Mononuclear cell (primary cell): ENCODE results near the gene ANKRD13B. TPM values are rescaled to one million over a fixed set of nuclear protein-coding genes. Genes with fewer than 3 reads are reported as not detected.
"Not testable (repeated sequence)": the region's sequence is repeated elsewhere in the genome, so short reads cannot be mapped to it uniquely, and the experiment has no call there.

ENCODE experiments used
- H3K27me3 ChIP-seq: 2 replicates; pipeline ENCODE4 v1.6.0; 2011; ENCODE audit warnings: low read length, control low read depth; ENCODE audit not compliant: insufficient read depth
- H3K4me1 ChIP-seq: 2 replicates; pipeline ENCODE4 v1.5.1; 2011; ENCODE audit warnings: mild to moderate bottlenecking, low read length, control low read depth; ENCODE audit not compliant: insufficient read depth
- H3K4me3 ChIP-seq: 2 replicates; pipeline ENCODE4 v1.5.1; 2011; ENCODE audit warnings: mild to moderate bottlenecking, low read length, moderate library complexity
- H3K9me3 ChIP-seq: 2 replicates; pipeline ENCODE4 v1.5.1; 2011; ENCODE audit warnings: low read depth, mild to moderate bottlenecking, control low read depth, low read length
- total RNA-seq: library from RNA; depleted of rRNA; stranded (reverse); fragments of >200 nt; gene quantifications from one replicate; pipeline ENCODE4 v1.2.3, GENCODE V29; 2012

The ANKRD13B gene
- total RNA-seq, result 1.3 TPM

DNA sequence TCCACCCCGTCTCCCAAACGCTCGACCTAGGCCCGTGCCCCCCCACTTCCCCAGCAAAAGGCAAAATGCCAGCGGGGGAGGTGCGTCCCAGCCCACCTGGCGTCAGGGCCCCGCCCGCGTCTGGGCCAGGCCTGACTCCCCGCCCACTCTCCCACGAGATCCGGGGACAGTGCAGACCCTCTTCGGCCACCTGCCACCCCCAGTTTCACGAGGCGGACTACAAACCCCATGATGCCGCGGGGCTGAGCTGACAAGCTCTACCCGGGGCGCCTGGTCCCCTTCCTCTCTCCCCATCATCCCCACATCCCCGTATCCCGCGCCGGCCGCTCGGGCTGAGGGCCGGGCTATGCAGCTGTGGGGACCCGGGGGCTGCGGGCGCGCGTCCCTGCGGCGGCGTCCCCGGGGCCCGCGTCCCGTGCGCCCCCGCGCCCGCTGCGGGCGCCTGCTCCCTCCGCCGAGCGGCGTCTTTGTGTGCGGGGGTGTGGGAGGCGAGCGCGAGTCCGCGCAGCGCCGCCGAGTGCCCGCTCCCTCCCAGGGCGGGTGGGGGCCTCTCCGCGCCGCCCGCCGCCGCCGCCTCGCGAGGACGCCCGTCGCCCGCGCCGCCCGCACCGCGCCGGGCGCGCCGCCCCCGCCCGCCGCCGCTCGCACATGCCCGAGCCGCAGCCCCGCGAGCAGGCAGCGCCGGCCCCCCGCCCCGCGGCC lies at the start of gene ANKRD13B:
TSS of gene ANKRD13B (plus strand) at position 283 of the 702 bp plus-strand sequence. CDS start 490 bp downstream, outside the sequence.
- Histone ChIP-seq H3K9me3 (no peaks in the 10 kb centered on the region), H3K4me1 (peaks cover 49% of the 10 kb centered on the region), H3K27me3 (peaks cover 5% of the 10 kb centered on the region), H3K4me3 (peak within 1 kb of the TSS; percentile 47)

DNA sequence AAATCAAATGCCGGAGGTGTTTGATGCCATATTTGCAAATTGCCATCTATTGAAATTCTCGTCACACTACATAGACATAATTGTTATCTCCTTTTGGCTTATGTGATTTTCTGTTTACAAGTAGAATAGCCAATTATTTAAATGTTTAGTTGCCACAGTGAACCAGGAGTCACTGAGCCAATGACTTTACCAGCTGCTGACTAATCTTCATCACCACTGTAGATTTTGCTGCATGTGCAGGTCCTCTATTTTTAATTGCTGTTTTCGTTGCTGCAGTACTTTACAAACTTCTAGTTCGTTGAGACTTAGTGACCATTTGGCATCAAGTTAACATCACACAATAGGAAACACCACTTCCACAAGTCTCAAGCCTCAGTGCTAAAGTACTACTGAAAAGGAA lies 48.9 kb upstream of the ANKRD13B start:
- H3K4me3 ChIP-seq, result no peak overlapping the region
- H3K27me3 ChIP-seq, result no peaks in the 10 kb centered on the region
- no peaks in the 10 kb centered on the region for H3K9me3 ChIP-seq

DNA sequence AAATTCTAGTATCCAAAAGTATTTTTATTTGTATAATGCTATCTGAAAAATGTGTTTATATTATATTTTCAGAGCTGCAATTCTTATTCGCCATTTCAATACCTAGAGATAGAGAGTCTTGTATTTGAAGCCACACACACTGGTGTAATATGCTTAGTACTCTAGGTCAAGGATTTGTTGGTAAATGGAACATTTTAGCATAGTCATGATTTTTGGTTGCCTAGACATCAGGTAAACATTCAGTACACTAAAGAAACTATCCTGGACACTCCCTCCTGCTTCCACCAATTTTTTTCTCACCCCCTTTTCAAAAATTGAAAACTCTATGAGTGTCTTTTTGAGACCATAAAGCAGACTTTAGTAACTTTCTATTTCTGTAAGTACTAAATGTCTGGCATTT lies 46.8 kb upstream of the ANKRD13B start:
- no peak overlapping the region for H3K4me3 ChIP-seq
- no peaks in the 10 kb centered on the region for H3K27me3 ChIP-seq
- H3K9me3 ChIP-seq, result no peaks in the 10 kb centered on the region
- H3K4me1 ChIP-seq, result no peaks in the 10 kb centered on the region

More for the DNA sequence above, 48.9 kb upstream of the ANKRD13B start:
- no peaks in the 10 kb centered on the region for H3K4me1 ChIP-seq

DNA sequence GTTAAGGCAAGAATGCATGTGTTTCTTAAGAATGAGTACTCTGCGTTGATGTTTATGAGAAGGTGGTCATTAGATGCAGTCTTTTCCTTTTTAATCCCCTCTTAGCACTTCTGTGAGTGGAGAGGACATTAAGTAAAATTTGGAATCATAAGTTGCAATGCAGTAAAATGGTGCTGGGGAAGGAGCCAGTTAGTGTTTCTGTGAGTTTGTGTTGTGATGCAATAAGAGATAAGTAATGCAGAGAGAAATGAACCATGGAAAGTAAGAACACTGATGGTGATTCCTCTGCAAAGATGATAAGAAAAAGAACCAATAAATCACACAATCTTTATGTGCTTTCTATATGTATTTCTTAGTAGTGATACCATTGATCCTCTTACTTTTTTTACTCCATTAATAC lies 46.1 kb upstream of the ANKRD13B start:
- no peak overlapping the region for H3K4me3 ChIP-seq
- no peaks in the 10 kb centered on the region for H3K27me3 ChIP-seq
- H3K9me3 ChIP-seq, result no peaks in the 10 kb centered on the region
- no peaks in the 10 kb centered on the region for H3K4me1 ChIP-seq

DNA sequence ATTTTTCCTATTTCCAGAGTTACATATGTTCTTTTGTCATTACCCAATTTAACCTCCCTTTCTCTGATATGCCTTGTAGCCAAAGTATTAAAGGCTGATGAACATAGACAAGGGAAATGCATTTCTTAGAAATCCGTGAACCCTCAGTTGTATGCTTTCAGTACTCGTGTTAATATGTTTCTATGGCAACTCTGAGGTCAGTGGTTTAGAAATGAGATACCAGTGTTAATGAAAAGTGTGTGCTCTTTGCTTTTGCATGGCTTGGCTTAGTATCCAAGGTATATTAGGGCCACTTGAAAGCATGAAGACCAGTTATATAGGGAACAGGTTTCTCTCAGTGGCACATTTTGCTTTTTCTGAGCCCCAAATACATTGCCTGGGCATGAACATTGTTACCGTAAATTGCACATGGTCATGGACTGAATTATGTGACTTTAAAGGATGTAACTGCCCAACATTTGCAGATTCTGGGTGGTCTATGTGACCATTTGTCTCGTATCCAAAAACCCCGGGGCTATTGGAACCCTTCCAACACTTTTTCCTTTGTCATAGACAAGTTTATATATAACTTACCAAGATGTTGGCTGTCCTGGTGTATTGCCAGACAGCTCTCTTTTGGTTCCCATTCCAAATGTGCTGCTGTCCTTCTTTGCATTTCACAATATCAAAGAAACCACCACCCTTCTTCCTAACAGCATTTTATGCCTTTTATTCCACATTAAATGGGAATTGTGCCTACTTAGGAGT lies 43.6 kb upstream of the ANKRD13B start:
- Histone ChIP-seq H3K4me3 (no peak overlapping the region), H3K9me3 (no peaks in the 10 kb centered on the region), H3K4me1 (no peaks in the 10 kb centered on the region), H3K27me3 (no peaks in the 10 kb centered on the region)

DNA sequence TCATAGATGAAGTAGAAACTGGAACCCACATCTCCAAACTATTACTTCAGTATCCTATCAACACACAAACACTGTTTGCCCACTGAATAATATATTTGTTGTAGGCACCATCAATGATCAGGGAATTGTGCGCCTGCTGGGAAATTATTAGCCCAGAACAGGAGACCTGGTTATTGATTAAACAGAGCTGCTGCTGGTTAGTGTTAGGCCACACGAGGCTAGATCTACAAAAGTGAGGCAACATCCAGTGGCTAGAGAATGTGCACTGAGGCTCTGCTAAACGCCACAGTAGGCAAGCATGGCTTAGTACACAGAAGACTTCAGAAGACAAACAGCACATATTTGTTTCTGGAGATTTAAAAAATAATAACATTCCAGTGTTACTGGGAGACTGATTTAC lies 37.1 kb upstream of the ANKRD13B start:
- Histone ChIP-seq H3K4me3 (no peak overlapping the region), H3K9me3 (no peaks in the 10 kb centered on the region), H3K27me3 (no peaks in the 10 kb centered on the region)

DNA sequence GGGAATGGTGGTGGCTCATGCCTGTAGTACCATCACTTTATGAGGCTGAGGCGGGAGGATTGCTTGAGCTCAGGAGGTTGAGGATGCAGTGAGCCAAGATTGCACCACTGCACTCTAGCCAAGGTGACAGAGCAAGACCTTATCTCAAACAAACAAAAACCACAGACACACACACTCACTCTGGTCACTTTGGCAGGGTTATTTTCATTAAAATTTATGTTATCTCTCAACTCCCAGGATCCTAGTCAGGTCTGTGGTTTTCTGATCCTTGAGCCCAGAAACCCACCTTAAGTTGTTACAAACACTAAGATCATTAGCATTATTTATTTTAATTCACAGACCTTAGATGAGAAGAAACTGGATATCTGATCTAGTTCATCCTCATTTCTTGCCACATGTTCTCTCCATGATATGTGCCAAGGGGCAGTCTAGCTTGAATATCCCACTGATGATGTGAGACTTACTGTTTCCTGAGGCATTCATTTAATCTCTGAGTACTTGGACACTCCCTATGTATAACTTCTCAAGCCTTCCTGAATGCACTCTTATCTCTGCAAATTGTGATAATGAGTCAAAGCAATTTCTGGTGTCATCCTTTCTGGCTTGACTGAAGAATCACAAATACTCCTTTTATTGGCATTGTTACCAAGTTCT lies 35.7 kb upstream of the ANKRD13B start:
- Histone ChIP-seq H3K4me1 (peaks cover 48% of the 10 kb centered on the region), H3K27me3 (no peaks in the 10 kb centered on the region), H3K4me3 (no peak overlapping the region), H3K9me3 (no peaks in the 10 kb centered on the region)

More for the DNA sequence above, 37.1 kb upstream of the ANKRD13B start:
- peaks cover 34% of the 10 kb centered on the region for H3K4me1 ChIP-seq

DNA sequence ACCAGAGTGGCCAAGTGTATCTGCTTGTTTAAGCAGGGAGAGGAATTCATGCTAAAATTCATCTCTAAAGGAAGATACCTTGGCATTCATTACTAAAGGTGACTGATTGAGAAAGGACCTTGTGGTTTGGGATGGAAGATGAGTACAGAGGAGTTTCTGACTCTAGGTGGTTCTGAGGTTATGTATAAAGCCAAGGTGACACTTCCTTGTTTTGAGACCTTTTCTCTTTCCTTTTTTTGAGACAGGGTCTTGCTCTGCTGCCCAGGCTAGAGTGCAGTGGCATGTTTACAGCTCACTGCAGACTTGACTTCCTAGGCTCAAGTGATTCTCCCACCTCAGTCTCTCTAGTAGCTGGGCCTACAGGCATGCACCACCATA lies 35.2 kb upstream of the ANKRD13B start:
- Histone ChIP-seq H3K4me1 (peaks cover 53% of the 10 kb centered on the region), H3K27me3 (no peaks in the 10 kb centered on the region), H3K4me3 (no peak overlapping the region), H3K9me3 (no peaks in the 10 kb centered on the region)

DNA sequence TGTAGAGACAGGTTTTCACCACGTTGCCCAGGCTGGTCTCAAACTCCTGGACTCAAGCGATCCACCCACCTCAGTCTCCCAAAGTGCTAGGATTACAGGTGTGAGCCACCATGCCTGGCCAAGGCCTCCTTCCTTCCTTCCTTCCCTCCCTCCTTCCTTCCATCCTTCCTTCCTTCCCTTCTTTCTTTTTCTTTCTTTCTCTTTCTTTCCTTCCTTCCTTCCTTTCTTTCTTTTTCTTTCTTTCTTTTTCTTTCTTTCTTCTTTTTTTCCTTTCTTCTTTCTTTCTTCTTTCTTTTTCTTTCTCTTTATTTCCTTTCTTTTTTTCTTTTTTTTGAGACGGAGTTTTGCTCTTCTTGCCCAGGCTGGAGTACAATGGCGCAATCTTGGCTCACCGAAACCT lies 34.8 kb upstream of the ANKRD13B start:
- not testable (repeated sequence) for H3K9me3 ChIP-seq, H3K27me3 ChIP-seq, H3K4me3 ChIP-seq
- H3K4me1 ChIP-seq, result peaks cover 57% of the 10 kb centered on the region

DNA sequence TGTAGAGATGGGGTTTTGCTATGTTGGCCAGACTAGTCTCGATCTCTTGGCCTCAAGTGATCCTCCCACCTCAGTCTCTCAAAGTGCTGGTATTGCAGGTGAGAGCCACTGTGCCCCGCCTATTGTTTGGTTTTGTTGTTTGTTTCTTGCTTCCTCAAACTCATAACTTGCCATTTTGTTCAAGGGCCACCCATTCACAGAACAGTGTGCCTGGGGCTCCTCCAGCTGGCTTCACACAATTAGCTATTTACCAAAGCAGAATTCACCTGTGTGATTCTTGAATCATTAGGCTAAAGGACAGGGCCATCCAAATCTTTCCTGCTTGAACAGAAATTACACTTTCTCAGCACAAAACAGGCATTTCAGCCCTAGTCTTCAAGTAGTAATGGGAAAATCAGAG lies 33.3 kb upstream of the ANKRD13B start:
- H3K4me3 ChIP-seq, result no peak overlapping the region
- peaks cover 70% of the 10 kb centered on the region for H3K4me1 ChIP-seq
- H3K9me3 ChIP-seq, result no peaks in the 10 kb centered on the region
- no peaks in the 10 kb centered on the region for H3K27me3 ChIP-seq

DNA sequence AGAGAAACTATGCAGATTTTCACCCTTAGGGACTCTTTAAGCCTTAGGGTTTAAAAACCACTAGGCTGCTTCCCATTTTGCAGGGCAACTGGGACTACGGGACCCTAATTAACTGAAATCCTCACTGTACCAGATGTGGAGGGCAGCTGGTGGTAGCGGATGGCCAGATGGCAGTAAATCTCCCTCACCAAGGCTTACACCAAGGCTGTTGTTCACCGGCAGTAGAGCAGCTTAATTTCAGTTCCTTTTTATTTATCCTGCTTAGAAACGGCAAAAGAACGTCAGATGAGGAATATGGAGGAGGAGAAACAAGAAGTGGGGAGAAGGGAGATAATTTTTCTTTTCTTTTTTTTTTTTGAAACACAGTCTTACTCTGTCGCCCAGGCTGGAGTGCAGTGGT lies 32.6 kb upstream of the ANKRD13B start:
- Histone ChIP-seq H3K4me3 (no peak overlapping the region), H3K27me3 (no peaks in the 10 kb centered on the region), H3K4me1 (peaks cover 77% of the 10 kb centered on the region), H3K9me3 (no peaks in the 10 kb centered on the region)

DNA sequence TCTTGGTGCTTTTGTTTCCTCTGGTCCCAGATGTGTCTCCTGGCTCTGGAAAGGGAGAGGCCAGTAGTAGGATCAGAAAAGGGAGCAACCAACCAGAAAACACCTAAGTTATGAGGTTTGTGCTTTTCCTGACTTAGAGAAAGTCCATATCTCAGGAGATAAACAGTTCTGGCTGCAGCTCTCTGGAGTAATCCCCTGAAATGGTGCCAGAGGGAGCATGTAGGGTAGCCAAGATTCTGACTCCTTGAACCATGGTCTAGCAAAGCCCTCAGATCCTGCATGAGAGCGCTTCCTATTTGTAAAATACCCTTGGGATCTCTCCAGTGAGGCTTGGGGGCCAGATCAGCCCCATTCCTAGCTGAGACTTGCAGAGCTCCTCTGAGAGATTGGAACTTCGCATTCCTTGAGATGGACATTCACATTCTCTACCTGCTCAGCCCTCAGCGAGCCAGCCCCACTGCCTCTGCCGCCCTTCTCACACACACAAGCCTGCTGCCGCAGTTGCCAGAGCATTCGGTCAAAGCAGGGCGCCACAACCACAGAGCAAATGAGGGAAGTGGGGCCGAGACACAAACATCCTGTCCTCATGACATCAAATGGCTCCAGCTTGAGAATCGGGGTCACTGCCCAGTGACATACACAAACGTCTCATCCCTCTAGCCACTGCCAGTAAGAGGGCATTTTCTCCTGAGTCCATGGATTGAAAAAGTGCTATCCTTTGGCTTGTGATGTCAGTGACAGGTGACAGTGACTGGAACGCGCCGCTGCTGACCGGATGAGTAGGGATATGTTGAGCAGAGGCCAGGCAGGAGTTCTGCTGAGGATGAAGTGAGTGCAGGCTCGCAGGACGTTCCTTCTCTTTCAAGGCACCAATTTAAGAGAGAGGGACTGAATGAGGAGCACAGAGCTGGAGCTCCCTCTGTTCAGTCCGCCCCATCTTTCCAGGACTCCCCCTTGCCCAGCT lies 31.1 kb upstream of the ANKRD13B start:
- Histone ChIP-seq H3K9me3 (no peaks in the 10 kb centered on the region), H3K4me3 (no peak overlapping the region), H3K27me3 (no peaks in the 10 kb centered on the region), H3K4me1 (peaks cover 83% of the 10 kb centered on the region)

DNA sequence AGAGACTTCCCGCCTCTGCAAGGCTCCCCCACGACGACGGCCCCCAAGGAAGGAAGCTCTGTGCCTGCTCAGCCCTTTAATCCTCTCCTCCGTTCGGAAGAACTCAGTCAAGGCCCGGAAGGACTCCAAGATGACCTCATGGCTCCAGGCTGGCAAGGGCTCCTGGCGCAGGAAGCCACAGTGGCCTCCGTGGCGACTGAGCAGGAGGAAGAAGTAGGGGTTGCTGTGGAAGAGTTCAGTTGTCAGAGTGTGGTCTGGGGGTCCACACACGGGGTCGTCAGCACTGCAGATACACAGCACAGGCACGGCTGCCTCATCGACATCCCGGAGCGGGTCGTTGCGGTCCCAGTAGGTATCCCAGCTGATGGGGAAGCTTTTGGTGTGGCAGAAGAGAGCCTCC lies 30.3 kb upstream of the ANKRD13B start:
- Histone ChIP-seq H3K4me1 (peaks cover 76% of the 10 kb centered on the region), H3K4me3 (no peak overlapping the region), H3K27me3 (no peaks in the 10 kb centered on the region), H3K9me3 (no peaks in the 10 kb centered on the region)

DNA sequence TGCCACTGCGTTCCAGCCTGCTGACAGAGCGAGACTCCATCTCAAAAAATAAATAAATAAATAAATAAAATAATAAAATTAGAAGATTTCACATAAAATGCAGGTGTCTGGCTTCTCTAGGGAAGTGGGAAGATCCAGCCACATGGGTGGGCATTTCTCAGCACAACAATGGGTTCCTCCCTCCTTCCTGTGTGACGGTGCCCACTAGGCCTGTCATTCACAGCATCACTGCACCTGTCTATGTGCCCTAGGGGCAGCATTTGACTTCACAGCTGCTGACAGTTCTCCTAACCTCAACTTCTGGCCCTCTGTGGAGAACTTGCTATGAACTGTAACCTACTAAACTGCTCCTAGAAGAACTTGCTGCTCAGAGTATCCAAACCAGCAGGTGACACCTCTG lies 29.1 kb upstream of the ANKRD13B start:
- peaks cover 80% of the 10 kb centered on the region for H3K4me1 ChIP-seq
- no peaks in the 10 kb centered on the region for H3K27me3 ChIP-seq
- H3K9me3 ChIP-seq, result no peaks in the 10 kb centered on the region
- no peak overlapping the region for H3K4me3 ChIP-seq
